HG02970 (cell line): ENCODE results near the gene SMIM12.

ENCODE experiments used
- ATAC-seq: cut with Tn5 transposase; IDR thresholded peaks from one replicate; pipeline ENCODE4 v1.9.1; 2021; ENCODE audit warnings: mild to moderate bottlenecking, moderate library complexity, moderate number of reproducible peaks; ENCODE audit not compliant: unreplicated experiment, low FRiP score

SMIM12 gene

GRCh38 chr1:34874296-34874952 is 14.9 kb upstream of the SMIM12 start:
- no peak for ATAC-seq

- ATAC-seq, result no peak
These were observed 12.6 kb upstream of the SMIM12 start for GRCh38 chr1:34872133-34872503.

- no peak for ATAC-seq
These were observed 12.0 kb upstream of the SMIM12 start for GRCh38 chr1:34871443-34872132.

- no peak for ATAC-seq
These were observed 10.8 kb upstream of the SMIM12 start for GRCh38 chr1:34870395-34870794.

- no peak for ATAC-seq
These were observed 10.2 kb upstream of the SMIM12 start for GRCh38 chr1:34869760-34870159.

GRCh38 chr1:34868230-34869049 is 8.9 kb upstream of the SMIM12 start:
- ATAC-seq, result no peak

GRCh38 chr1:34867415-34867814 is 7.9 kb upstream of the SMIM12 start:
- no peak for ATAC-seq

GRCh38 chr1:34866762-34867109 is 7.2 kb upstream of the SMIM12 start:
- ATAC-seq, result no peak

GRCh38 chr1:34865981-34866761 is 6.6 kb upstream of the SMIM12 start:
- no peak for ATAC-seq

GRCh38 chr1:34865573-34865972 is 6.0 kb upstream of the SMIM12 start:
- ATAC-seq, result no peak

GRCh38 chr1:34864759-34865158 is 5.2 kb upstream of the SMIM12 start:
- ATAC-seq, result no peak

GRCh38 chr1:34863501-34863900 is 4.0 kb upstream of the SMIM12 start:
- no peak for ATAC-seq

- ATAC-seq, result no peak
These were observed 576 bp downstream of the SMIM12 start for GRCh38 chr1:34858901-34859445.

GRCh38 chr1:34856697-34857096 is 2.9 kb downstream of the SMIM12 start:
- no peak for ATAC-seq

GRCh38 chr1:34852677-34853217 is 6.8 kb downstream of the SMIM12 start:
- peak; percentile 93 for ATAC-seq

- no peak for ATAC-seq
These were observed 8.0 kb downstream of the SMIM12 start for GRCh38 chr1:34851431-34852105.

- ATAC-seq, result no peak
These were observed 9.2 kb downstream of the SMIM12 start for GRCh38 chr1:34850382-34850781.

- no peak for ATAC-seq
These were observed 12.5 kb downstream of the SMIM12 start for GRCh38 chr1:34847094-34847493.

GRCh38 chr1:34846265-34846664 is 13.3 kb downstream of the SMIM12 start:
- ATAC-seq, result no peak
